Neural cell (in vitro differentiated cells): Measurements from ENCODE around the gene MAP3K20. TPM values are rescaled to one million over a fixed set of nuclear protein-coding genes. Genes with fewer than 3 reads are reported as not detected.

Experiments used
- H2AFZ ChIP-seq: fragments of 200-600, 300-800 bp; sonication (generic), shearing (Covaris generic); 2 replicates; pipeline ENCODE4 v1.6.0; 2014; ENCODE audit warnings: low read depth, mild to moderate bottlenecking, antibody characterized with exemption, low read length, moderate library complexity
- H3F3A ChIP-seq: fragments of 200-600 bp; shearing (Covaris generic); 2 replicates; pipeline ENCODE4 v1.6.1; 2016; ENCODE audit warnings: mild to moderate bottlenecking, moderate library complexity, mixed read lengths, antibody characterized with exemption, low read length; ENCODE audit not compliant: insufficient read depth, poor library complexity, severe bottlenecking
- H3K27ac ChIP-seq: fragments of 200-600, 300-800 bp; sonication (generic), shearing (Covaris generic); 2 replicates; pipeline ENCODE4 v1.5.1; 2014; ENCODE audit warnings: mild to moderate bottlenecking, low read length, moderate library complexity
- H3K27me3 ChIP-seq: fragments of 300-800, 200-600 bp; sonication (generic), shearing (Covaris generic); 2 replicates; pipeline ENCODE4 v1.6.0; 2014; ENCODE audit warnings: mild to moderate bottlenecking, low read depth, low read length, moderate library complexity; ENCODE audit not compliant: insufficient read depth
- H3K36me3 ChIP-seq: fragments of 300-800, 200-600 bp; sonication (generic), shearing (Covaris generic); 2 replicates; pipeline ENCODE4 v1.5.1; 2014; ENCODE audit warnings: mild to moderate bottlenecking, antibody characterized with exemption, low read length, moderate library complexity; ENCODE audit not compliant: insufficient read depth
- H3K4me2 ChIP-seq: fragments of 300-800, 200-600 bp; sonication (generic), shearing (Covaris generic); 2 replicates; pipeline ENCODE4 v1.6.0; 2014; ENCODE audit warnings: mild to moderate bottlenecking, low read length
- H3K4me3 ChIP-seq: fragments of 300-800, 200-600 bp; sonication (generic), shearing (Covaris generic); 2 replicates; pipeline ENCODE4 v1.5.1; 2014; ENCODE audit warnings: mild to moderate bottlenecking, low read length, moderate library complexity
- H3K79me2 ChIP-seq: fragments of 200-600 bp; shearing (Covaris generic); replicated peaks from 2 replicates; pipeline ENCODE4 v1.6.0; 2014; ENCODE audit warnings: mild to moderate bottlenecking, low read length, moderate library complexity; ENCODE audit not compliant: insufficient read depth
- H3K9ac ChIP-seq: fragments of 300-800, 200-600 bp; sonication (generic), shearing (Covaris generic); 2 replicates; pipeline ENCODE4 v1.6.1; 2016; ENCODE audit warnings: mild to moderate bottlenecking, low read length, mixed read lengths
- H3K9me2 ChIP-seq: fragments of 200-600 bp; shearing (Covaris generic); 2 replicates; pipeline ENCODE4 v1.6.1; 2016; ENCODE audit warnings: mild to moderate bottlenecking, low read length, mixed read lengths; ENCODE audit not compliant: insufficient read depth
- H3K9me3 ChIP-seq: fragments of 200-600, 300-800 bp; sonication (generic), shearing (Covaris generic); 2 replicates; pipeline ENCODE4 v1.6.1; 2016; ENCODE audit warnings: mild to moderate bottlenecking, mixed run types, low read length, moderate library complexity, mixed read lengths
- H4K20me1 ChIP-seq: fragments of 200-600 bp; shearing (Covaris generic); 2 replicates; pipeline ENCODE4 v1.6.1; 2016; ENCODE audit warnings: mild to moderate bottlenecking, mixed run types; ENCODE audit not compliant: insufficient read depth
- CTCF ChIP-seq: fragments of 450-650 bp; IDR thresholded peaks from 2 replicates; pipeline ENCODE4 v1.5.1; 2014; ENCODE audit warnings: antibody characterized with exemption, mild to moderate bottlenecking, moderate library complexity; ENCODE audit not compliant: poor library complexity, severe bottlenecking
- EP300 ChIP-seq: fragments of 450-650 bp; conservative IDR thresholded peaks from 2 replicates; pipeline ENCODE4 v1.6.1; 2014; ENCODE audit warnings: antibody characterized with exemption, mild to moderate bottlenecking, moderate library complexity; ENCODE audit not compliant: poor library complexity, severe bottlenecking
- EZH2 ChIP-seq: fragments of 200-600, 300-800 bp; shearing (Covaris generic), sonication (generic); IDR thresholded peaks from 2 replicates; pipeline ENCODE4 v1.6.1; 2014; ENCODE audit warnings: antibody characterized with exemption, low read length, borderline replicate concordance, mild to moderate bottlenecking; ENCODE audit not compliant: insufficient read depth, poor library complexity, severe bottlenecking
- MXI1 ChIP-seq: fragments of 450-650 bp; conservative IDR thresholded peaks from 2 replicates; pipeline ENCODE4 v1.6.1; 2014; ENCODE audit warnings: antibody characterized with exemption, mild to moderate bottlenecking; ENCODE audit not compliant: poor library complexity, severe bottlenecking
- POLR2AphosphoS5 ChIP-seq: IDR thresholded peaks from 2 replicates; pipeline ENCODE4 v1.6.1; 2012
- RAD21 ChIP-seq: fragments of 450-650 bp; conservative IDR thresholded peaks from 2 replicates; pipeline ENCODE4 v1.6.1; 2014; ENCODE audit warnings: antibody characterized with exemption, mild to moderate bottlenecking, moderate library complexity
- REST ChIP-seq: IDR thresholded peaks from 2 replicates; pipeline ENCODE4 v1.6.1; 2012; ENCODE audit warnings: borderline replicate concordance
- SMC3 ChIP-seq: fragments of 450-650 bp; conservative IDR thresholded peaks from 2 replicates; pipeline ENCODE4 v1.6.1; 2014; ENCODE audit warnings: antibody characterized with exemption, mild to moderate bottlenecking, moderate library complexity; ENCODE audit not compliant: poor library complexity
- TAF1 ChIP-seq: IDR thresholded peaks from 2 replicates; pipeline ENCODE4 v1.6.1; 2012; ENCODE audit warnings: low read depth
- polyA plus RNA-seq: library from polyadenylated mRNA; depleted of rRNA; stranded (reverse); fragments of >200 nt; gene quantifications from 2 replicates; pipeline ENCODE4 v1.2.3, GENCODE V29; 2014

The MAP3K20 gene
- polyA plus RNA-seq, 1 donor from 2014 or later = 0.48 TPM

- Histone ChIP-seq H3K9ac (no peak overlapping the region), H3K27ac (no peak overlapping the region), H3K4me2 (no peak overlapping the region), H4K20me1 (no peaks in the 10 kb centered on the region), H2AFZ (no peak overlapping the region), H3K36me3 (no peaks in the 10 kb centered on the region), H3K27me3 (no peaks in the 10 kb centered on the region), H3K9me2 (no peaks in the 10 kb centered on the region), H3K4me3 (no peak overlapping the region), H3K9me3 (no peaks in the 10 kb centered on the region), H3F3A (no peaks in the 10 kb centered on the region), H3K79me2 (no peaks in the 10 kb centered on the region)
- TF ChIP-seq POLR2AphosphoS5 (no peak), SMC3 (no peak), REST (no peak), CTCF (no peak), MXI1 (no peak), EZH2 (no peak), RAD21 (no peak), EP300 (no peak), TAF1 (no peak)
Observed at GRCh38 chr2:173134703-173135102, 59.1 kb downstream of the MAP3K20 start.

DNA sequence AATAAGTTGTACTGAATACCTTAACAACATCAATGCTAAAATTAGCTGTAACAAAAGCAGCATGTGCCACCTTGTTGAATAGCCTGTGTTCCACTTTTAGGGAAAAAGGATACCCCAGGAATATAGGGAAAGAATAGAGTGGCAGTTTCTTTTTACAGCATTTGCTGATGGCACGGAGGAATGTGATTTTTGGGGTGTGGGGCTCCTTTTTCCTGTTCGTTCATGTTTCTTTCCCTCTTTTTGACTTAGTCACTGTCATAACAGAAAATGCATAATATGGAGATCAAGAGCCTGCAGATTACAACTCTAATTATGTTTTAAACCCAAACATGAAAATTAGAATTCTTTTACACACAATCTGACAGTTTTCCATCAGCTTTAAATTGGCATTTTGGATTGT, 60.4 kb downstream of the MAP3K20 start:
- Histone ChIP-seq H3F3A (no peaks in the 10 kb centered on the region), H4K20me1 (no peaks in the 10 kb centered on the region), H3K27ac (no peak overlapping the region), H3K4me2 (no peak overlapping the region), H3K27me3 (no peaks in the 10 kb centered on the region), H2AFZ (no peak overlapping the region), H3K9me2 (no peaks in the 10 kb centered on the region), H3K4me3 (no peak overlapping the region), H3K79me2 (no peaks in the 10 kb centered on the region), H3K36me3 (no peaks in the 10 kb centered on the region), H3K9ac (no peak overlapping the region), H3K9me3 (no peaks in the 10 kb centered on the region)
- TF ChIP-seq RAD21 = no peak
- no peak for TF ChIP-seq SMC3
- no peak for TF ChIP-seq EP300
- no peak for TF ChIP-seq MXI1
- no peak for TF ChIP-seq CTCF
- no peak for TF ChIP-seq POLR2AphosphoS5
- no peak for TF ChIP-seq TAF1
- no peak for TF ChIP-seq EZH2
- TF ChIP-seq REST = no peak
